B cell (primary cell): Measurements from ENCODE around the gene BCO1. TPM values are rescaled to one million over a fixed set of nuclear protein-coding genes. Genes with fewer than 3 reads are reported as not detected.
"Not testable (repeated sequence)": the region's sequence is repeated elsewhere in the genome, so short reads cannot be mapped to it uniquely, and the experiment has no call there.

ENCODE experiments used
- ATAC-seq: fragments of 200-7000 bp; cut with Tn5 transposase; one replicate; pipeline ENCODE4 v1.10.0; 2021; ENCODE audit warnings: low read depth, mild to moderate bottlenecking, moderate number of reproducible peaks, moderate library complexity
- CTCF ChIA-PET: fragments of 350-600 bp; sonication (Branson Sonifier 250); formaldehyde crosslinking; loops from one replicate; lab custom pipeline; 2021; ENCODE audit warnings: antibody characterized with exemption, inconsistent platforms; lab: Charles Lee
- POLR2A ChIA-PET: fragments of 350-600 bp; sonication (Branson Sonifier 250); formaldehyde crosslinking; loops from one replicate; lab custom pipeline; 2021; ENCODE audit warnings: antibody characterized with exemption; lab: Charles Lee
- DNase-seq: peaks from one replicate; pipeline ENCODE4 v3.0.0; 2013
- H2AFZ ChIP-seq: 2 replicates; pipeline ENCODE4 v1.6.1; 2012; ENCODE audit warnings: mild to moderate bottlenecking, low read depth, low read length; ENCODE audit not compliant: insufficient read depth, poor library complexity, severe bottlenecking
- H3K27ac ChIP-seq, 2 donors: 1 replicate in 1 of 2; 2 replicates in 1 of 2; pipeline ENCODE4 v1.5.1; 2012 to 2013; ENCODE audit warnings: low read length in 2 of 2, mild to moderate bottlenecking in 2 of 2, moderate library complexity in 1 of 2
- H3K27me3 ChIP-seq, 4 experiments: fragments of 200-600 bp in 1 of 4; sonication (generic) in 1 of 4; replicated peaks in 1 of 4; 1 replicate in 2 of 4; 2 replicates in 2 of 4; pipeline versions ENCODE4 v1.6.1 to v1.7.0; 2013 to 2016; ENCODE audit warnings: low read length in 3 of 4, mild to moderate bottlenecking in 2 of 4, mixed read lengths in 1 of 4, moderate library complexity in 1 of 4; ENCODE audit not compliant: insufficient read depth in 4 of 4, control insufficient read depth in 3 of 4; ENCODE audit errors: control extremely low read depth in 1 of 4
- H3K36me3 ChIP-seq, 2 experiments: replicated peaks in 1 of 2; 1 replicate in 1 of 2; 2 replicates in 1 of 2; pipeline versions ENCODE4 v1.6.1 to v1.7.1; 2013; ENCODE audit warnings: low read length in 1 of 2; ENCODE audit not compliant: insufficient read depth in 2 of 2, control insufficient read depth in 1 of 2; ENCODE audit errors: control extremely low read depth in 1 of 2, extremely low read depth in 1 of 2
- H3K4me1 ChIP-seq, 2 donors: fragments of 200-600 bp in 1 of 2; sonication (generic) in 1 of 2; 1 replicate in 1 of 2; 2 replicates in 1 of 2; pipeline versions ENCODE4 v1.5.1 to v1.6.1; 2013 to 2017; ENCODE audit warnings: low read length in 2 of 2; ENCODE audit not compliant: control insufficient read depth in 2 of 2, insufficient read depth in 2 of 2
- H3K4me2 ChIP-seq: replicated peaks from 2 replicates; pipeline ENCODE3; 2012; ENCODE audit warnings: mild to moderate bottlenecking, low read depth, low read length; ENCODE audit not compliant: poor library complexity, severe bottlenecking
- H3K4me3 ChIP-seq, 5 experiments: fragments of 200-600 bp in 1 of 5; sonication (generic) in 1 of 5; 1 replicate in 3 of 5; 2 replicates in 2 of 5; pipeline versions ENCODE4 v1.5.1 to v1.7.0; 2011 to 2016; ENCODE audit warnings: low read length in 4 of 5, mild to moderate bottlenecking in 4 of 5, low read depth in 2 of 5, control low read depth in 1 of 5, moderate library complexity in 1 of 5; ENCODE audit not compliant: insufficient read depth in 1 of 5; ENCODE audit errors: control extremely low read depth in 1 of 5, extremely low read depth in 1 of 5
- H3K79me2 ChIP-seq: fragments of 200-600 bp; sonication (generic); one replicate; pipeline ENCODE4 v1.6.0; 2016; ENCODE audit warnings: low read length; ENCODE audit not compliant: control insufficient read depth, insufficient read depth
- H3K9ac ChIP-seq: fragments of 200-600 bp; sonication (generic); 2 replicates; pipeline ENCODE4 v1.6.1; 2017; ENCODE audit warnings: mild to moderate bottlenecking, low read length, moderate library complexity
- H3K9me3 ChIP-seq, 3 donors: one replicate each; pipeline versions ENCODE4 v1.6.1 to v1.7.1; 2013; ENCODE audit warnings: low read length in 2 of 3; ENCODE audit not compliant: control insufficient read depth in 2 of 3, insufficient read depth in 1 of 3; ENCODE audit errors: control extremely low read depth in 1 of 3
- H4K20me1 ChIP-seq: 2 replicates; pipeline ENCODE4 v1.6.0; 2012; ENCODE audit warnings: mild to moderate bottlenecking, low read length; ENCODE audit not compliant: insufficient read depth, control insufficient read depth, poor library complexity, severe bottlenecking
- H3K27ac Mint-ChIP-seq: one replicate; pipeline ENCODE4 v1.8.0; 2021; ENCODE audit warnings: mixed read lengths
- H3K27me3 Mint-ChIP-seq: one replicate; pipeline ENCODE4 v1.8.0; 2021; ENCODE audit warnings: mixed read lengths
- H3K4me1 Mint-ChIP-seq: one replicate; pipeline ENCODE4 v1.8.0; 2021; ENCODE audit warnings: mixed read lengths
- H3K4me3 Mint-ChIP-seq: one replicate; pipeline ENCODE4 v1.8.0; 2021; ENCODE audit warnings: mixed read lengths
- H3K9me3 Mint-ChIP-seq: one replicate; pipeline ENCODE4 v1.8.0; 2022; ENCODE audit warnings: mixed read lengths; ENCODE audit not compliant: insufficient read depth
- CTCF ChIP-seq: fragments of 200-600 bp; IDR thresholded peaks from one replicate; pipeline ENCODE4 v1.8.0; 2022; ENCODE audit warnings: antibody characterized with exemption, mild to moderate bottlenecking
- EZH2 ChIP-seq: IDR thresholded peaks from 2 replicates; pipeline ENCODE4 v1.6.1; 2012; ENCODE audit warnings: borderline replicate concordance, low read depth, mild to moderate bottlenecking, moderate library complexity, low read length; ENCODE audit not compliant: insufficient read depth, poor library complexity, severe bottlenecking
- WGBS: methylation state at CpG from one replicate; pipeline ENCODE4 v1.1.5; 2013; ENCODE audit warnings: missing lambda C conversion rate; ENCODE audit not compliant: insufficient coverage; 5-methylcytosine and 5-hydroxymethylcytosine counted together
- intact Hi-C: fragments of 100-400 bp; cut with micrococcal nuclease; formaldehyde crosslinking; loops from one replicate; pipeline ENCODE4 v1.10.0; 2022
- polyA plus RNA-seq: library from polyadenylated mRNA; depleted of rRNA; stranded (reverse); fragments of >200 nt; gene quantifications from 2 replicates; pipeline ENCODE4 v1.2.3, GENCODE V29; 2012
- total RNA-seq, 2 donors: library from RNA; stranded (reverse); fragments of 120-200 nt in 1 of 2; gene quantifications; 1 replicate in 1 of 2; 2 replicates in 1 of 2; pipeline versions ENCODE4 v1.2.3 to v1.2.4, GENCODE V29; 2013 to 2022

The BCO1 gene
- total and polyA plus RNA-seq, 2 donors (not counting 1 experiment from before 2014, with no cell fraction given) = not detected

- H3K79me2 ChIP-seq = no peaks in the 10 kb centered on the region
- no peak overlapping the region for H3K4me3 ChIP-seq
- no peaks in the 10 kb centered on the region for H3K36me3 ChIP-seq
- H3K27me3 ChIP-seq = peaks cover 0 to 5% (median 0%) of the 10 kb centered on the region in 4 experiments
- Mint-ChIP-seq H3K4me3 (no peak overlapping the region), H3K27me3 (peaks cover 23% of the 10 kb centered on the region), H3K4me1 (no peaks in the 10 kb centered on the region), H3K27ac (no peak overlapping the region), H3K9me3 (no peaks in the 10 kb centered on the region)
- H3K4me1 ChIP-seq = no peaks in the 10 kb centered on the region
- H3K9me3 ChIP-seq = no peaks in the 10 kb centered on the region
- DNase-seq = no peak
- 90% methylated on average over 5 of the region's 6 CpGs for WGBS
- TF ChIP-seq CTCF (no peak), EZH2 (no peak)
- CTCF ChIA-PET = no interaction called here
- no peak overlapping the region for H3K27ac ChIP-seq
- POLR2A ChIA-PET = no interaction called here
- ATAC-seq = no peak
- intact Hi-C loops = no loop called here
- no peak overlapping the region for H3K9ac ChIP-seq
- no peaks in the 10 kb centered on the region for H4K20me1 ChIP-seq
- H3K4me2 ChIP-seq = no peak overlapping the region
- H2AFZ ChIP-seq = no peak overlapping the region
These were observed 16.8 kb upstream of the BCO1 start for GRCh38 chr16:81221731-81222130.

GRCh38 chr16:81224824-81225223 lies 13.7 kb upstream of the BCO1 start:
- H2AFZ ChIP-seq = no peak overlapping the region
- POLR2A ChIA-PET = no interaction called here
- no peak overlapping the region for H3K4me2 ChIP-seq
- Mint-ChIP-seq H3K27me3 (peaks cover 38% of the 10 kb centered on the region), H3K27ac (no peak overlapping the region), H3K4me1 (no peaks in the 10 kb centered on the region), H3K4me3 (no peak overlapping the region), H3K9me3 (no peaks in the 10 kb centered on the region)
- H3K4me3 ChIP-seq = no peak overlapping the region
- ATAC-seq = no peak
- no peak overlapping the region for H3K9ac ChIP-seq
- no peaks in the 10 kb centered on the region for H3K79me2 ChIP-seq
- H3K36me3 ChIP-seq = no peaks in the 10 kb centered on the region
- 80% methylated on average over 1 of the region's 1 CpG for WGBS
- no peak overlapping the region for H3K27ac ChIP-seq
- intact Hi-C loops = no loop called here
- DNase-seq = no peak
- no peaks in the 10 kb centered on the region for H3K4me1 ChIP-seq
- H3K27me3 ChIP-seq = peaks cover 0 to 7% (median 0%) of the 10 kb centered on the region in 4 experiments
- no peak for TF ChIP-seq CTCF
- no peak for TF ChIP-seq EZH2
- no peaks in the 10 kb centered on the region for H4K20me1 ChIP-seq
- CTCF ChIA-PET = no interaction called here
- no peaks in the 10 kb centered on the region for H3K9me3 ChIP-seq

GRCh38 chr16:81225697-81226096 lies 12.8 kb upstream of the BCO1 start:
- H4K20me1 ChIP-seq, H3K27ac Mint-ChIP-seq, H3K4me3 ChIP-seq, H3K27me3 ChIP-seq, DNase-seq, H3K4me3 Mint-ChIP-seq, H3K4me2 ChIP-seq, H3K9ac ChIP-seq, H3K36me3 ChIP-seq, H3K9me3 Mint-ChIP-seq, H3K4me1 Mint-ChIP-seq, intact Hi-C loops, CTCF ChIA-PET, H3K79me2 ChIP-seq, H3K27ac ChIP-seq, ATAC-seq, POLR2A ChIA-PET, H3K9me3 ChIP-seq, H3K4me1 ChIP-seq, H2AFZ ChIP-seq: not testable (repeated sequence)
- WGBS = 75% methylated on average over 4 of the region's 5 CpGs
- H3K27me3 Mint-ChIP-seq = peaks cover 39% of the 10 kb centered on the region
